Measurements from ENCODE around the gene COX19. TPM values are rescaled to one million over a fixed set of nuclear protein-coding genes. Genes with fewer than 3 reads are reported as not detected.

The COX19 gene
- total RNA-seq = 11.7 TPM

GRCh38 chr7:974820-975681 lies at the start of gene COX19:
TSS of gene COX19 (minus strand) at chr7:975549. CDS start at chr7:975509, 40 bp downstream.

GRCh38 chr7:983004-983615 lies 7.8 kb upstream of the COX19 start, which contains the start of gene CYP2W1:
TSS of gene CYP2W1 (plus strand) at chr7:983181. CDS start at chr7:983212, 31 bp downstream.

GRCh38 chr7:954330-955238 lies 20.8 kb downstream of the COX19 start, which contains the start of gene ADAP1:
TSS of gene ADAP1 (minus strand) at chr7:954680. CDS start at chr7:954477, 203 bp downstream.

Small RNA genes within 50 kb of the gene (small RNA-seq; reads per million reads assigned to genes)
- gene MIR339 (ENCODE audit: low replicate concordance) = 25.6 reads per million, percentile 96 among the genes with 10 or more reads in this experiment

Other genes starting within 250 kb of the COX19 start
- gene DNAAF5, start 248.8 kb downstream of the COX19 start, total RNA-seq = 32.9 TPM
- 40.8 TPM for gene PRKAR1B, start 248.3 kb downstream of the COX19 start, total RNA-seq
- 331 TPM for gene SUN1, start 143.1 kb downstream of the COX19 start, total RNA-seq
- 53.0 TPM for gene GET4, start 99.0 kb downstream of the COX19 start, total RNA-seq
- 18.6 TPM for gene ADAP1, start 20.9 kb downstream of the COX19 start, total RNA-seq
- 3.0 TPM for gene CYP2W1, start 7.6 kb upstream of the COX19 start, total RNA-seq
- gene GPR146, start 69.0 kb upstream of the COX19 start, total RNA-seq = 13.1 TPM
- 6.0 TPM for gene GPER1, start 112.6 kb upstream of the COX19 start, total RNA-seq
- gene ZFAND2A, start 184.6 kb upstream of the COX19 start, total RNA-seq = 23.1 TPM